8988T (cell line): ENCODE data around the gene PNMA6E.

ENCODE experiments used
- DNase-seq: peaks from one replicate; pipeline ENCODE4 v3.0.0; 2011

Gene PNMA6E

DNA sequence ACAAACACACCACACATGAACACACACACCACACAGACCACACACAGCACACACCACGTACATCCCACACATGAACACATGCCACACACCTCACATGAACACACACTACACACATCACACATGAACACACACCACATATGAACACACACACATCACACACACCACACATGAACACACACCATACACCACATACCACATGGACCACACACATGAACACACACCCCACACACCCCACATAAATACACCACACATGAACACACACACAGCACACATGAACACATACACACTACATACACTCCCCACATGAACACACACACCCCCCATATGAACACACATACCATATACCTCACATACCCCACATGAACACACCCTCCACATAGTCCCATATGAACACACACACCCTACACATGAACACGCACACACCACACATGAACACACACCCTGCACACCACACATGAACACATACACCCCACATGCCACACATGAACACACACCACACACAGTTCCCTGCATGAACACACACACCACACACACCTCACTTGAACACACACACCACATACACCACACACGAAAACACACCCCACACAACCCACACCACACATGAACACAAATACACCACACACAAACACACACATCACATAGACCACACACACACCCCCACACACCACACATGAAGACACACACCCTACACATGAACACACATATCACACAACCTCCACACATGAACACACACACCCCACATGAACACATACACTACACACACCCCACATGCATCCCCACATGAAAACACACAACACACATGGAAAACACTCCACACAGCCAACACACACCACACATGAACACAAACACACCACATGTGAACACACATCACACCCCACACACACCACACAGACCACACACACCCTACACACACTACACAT, 18.3 kb downstream of the PNMA6E start:
- DNase-seq: no peak

DNA sequence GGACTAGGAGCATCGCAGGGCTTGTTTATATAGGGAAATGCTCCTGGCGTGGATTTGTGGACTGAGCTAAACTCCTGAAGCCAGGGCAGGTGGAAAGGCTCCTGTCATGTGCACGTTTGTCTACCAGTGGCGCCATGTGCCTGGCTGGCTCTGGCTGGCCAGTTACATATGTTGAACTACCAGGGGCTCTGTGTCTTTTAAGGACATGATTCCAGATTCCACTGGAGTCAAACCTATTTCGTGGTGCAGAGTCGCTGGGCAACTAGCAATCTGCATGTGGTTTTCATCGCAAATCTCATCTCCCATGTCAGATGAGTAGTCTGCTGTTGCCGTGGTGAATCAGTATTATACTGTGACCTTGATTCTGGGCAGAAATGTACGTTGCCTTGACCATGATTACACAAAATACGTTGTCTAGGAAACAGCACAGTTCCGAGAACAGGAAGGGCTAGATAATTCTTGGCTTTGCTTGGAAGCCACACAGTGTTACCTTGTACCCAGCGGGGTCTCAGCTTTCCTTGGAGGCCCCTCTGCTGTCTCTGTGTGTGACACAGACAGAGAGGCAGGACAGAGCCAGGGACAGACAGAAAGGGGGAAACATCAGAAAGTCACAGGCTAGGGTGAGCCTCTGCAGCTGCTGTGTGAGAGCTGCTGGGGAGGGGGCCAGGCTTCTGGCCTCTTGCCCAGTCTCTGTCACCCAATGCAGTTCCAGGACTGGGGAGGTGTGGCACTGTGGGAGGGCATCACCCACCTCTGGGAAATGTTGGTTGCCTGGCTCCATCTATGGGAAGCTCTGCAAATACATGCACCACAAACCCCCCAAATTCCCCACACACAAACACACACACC, 19.2 kb downstream of the PNMA6E start:
- no peak for DNase-seq

DNA sequence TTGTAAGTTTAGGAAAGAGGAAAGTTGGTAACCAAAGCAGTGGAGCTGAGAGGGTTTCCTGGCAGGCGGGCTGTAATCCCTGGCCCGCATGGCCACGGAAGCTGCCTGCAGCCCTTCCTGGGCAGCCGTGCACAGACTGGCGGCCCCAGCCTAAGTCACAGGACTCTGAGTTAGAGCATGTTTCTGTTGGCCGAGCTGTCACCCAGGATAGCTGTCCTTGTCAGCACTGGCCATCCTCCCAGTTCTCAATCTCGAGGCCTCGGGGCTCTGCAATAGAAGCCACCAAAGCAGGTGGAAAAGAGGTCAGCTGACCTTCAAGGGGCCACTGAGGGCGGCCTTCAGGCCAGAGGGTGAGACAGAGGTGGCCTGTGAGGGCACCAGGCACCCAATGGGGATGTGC, 20.5 kb downstream of the PNMA6E start:
- DNase-seq: no peak

DNA sequence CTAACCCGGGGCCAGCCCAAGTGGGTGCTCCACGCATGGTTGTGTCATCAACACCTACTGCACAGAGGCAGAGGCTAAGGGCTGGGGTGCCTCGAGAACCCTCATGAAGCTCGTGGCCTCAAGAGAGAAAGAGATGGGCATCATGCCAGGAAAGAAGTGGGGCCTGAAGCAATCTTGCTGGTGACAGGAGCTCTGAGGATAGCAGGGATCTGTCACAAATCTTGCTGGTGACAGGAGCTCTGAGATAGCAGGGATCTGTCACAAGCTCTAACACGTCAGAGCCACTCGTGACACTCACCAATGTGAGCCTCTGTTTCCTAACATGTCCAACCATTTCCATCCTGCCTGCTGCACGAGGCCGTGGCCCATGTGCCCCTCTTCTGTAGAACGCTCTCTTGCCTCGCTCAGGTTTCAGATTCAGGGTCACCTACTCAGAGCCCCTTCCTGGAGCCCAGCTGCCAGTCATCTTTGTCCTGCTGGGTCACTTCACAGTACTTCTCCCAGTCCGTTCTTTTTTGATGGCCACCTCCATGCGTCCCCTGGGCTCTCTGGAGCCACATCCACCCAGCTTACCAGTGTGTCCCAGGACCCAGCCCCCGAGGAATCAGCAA, 21.1 kb downstream of the PNMA6E start:
- no peak for DNase-seq

DNA sequence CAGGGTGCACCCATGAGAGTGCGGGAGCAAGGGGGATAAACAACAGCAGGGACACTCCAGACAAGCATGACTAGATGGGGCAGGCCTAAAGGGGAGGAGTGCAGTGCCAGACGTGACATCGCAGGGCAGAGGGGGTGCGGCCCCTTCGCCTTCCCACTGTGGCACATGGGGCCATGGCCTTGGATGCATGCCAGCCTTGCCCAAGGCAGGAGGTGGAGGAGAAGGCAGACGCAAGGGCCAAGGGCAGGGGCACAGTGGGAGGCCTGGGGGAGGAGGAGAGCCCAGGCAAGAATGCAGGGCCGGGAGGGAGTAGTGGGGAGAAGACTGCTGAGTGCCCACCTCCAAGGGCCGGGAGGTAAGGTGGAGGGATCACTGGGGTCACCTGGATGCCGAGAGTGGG, 21.6 kb downstream of the PNMA6E start:
- no peak for DNase-seq

DNA sequence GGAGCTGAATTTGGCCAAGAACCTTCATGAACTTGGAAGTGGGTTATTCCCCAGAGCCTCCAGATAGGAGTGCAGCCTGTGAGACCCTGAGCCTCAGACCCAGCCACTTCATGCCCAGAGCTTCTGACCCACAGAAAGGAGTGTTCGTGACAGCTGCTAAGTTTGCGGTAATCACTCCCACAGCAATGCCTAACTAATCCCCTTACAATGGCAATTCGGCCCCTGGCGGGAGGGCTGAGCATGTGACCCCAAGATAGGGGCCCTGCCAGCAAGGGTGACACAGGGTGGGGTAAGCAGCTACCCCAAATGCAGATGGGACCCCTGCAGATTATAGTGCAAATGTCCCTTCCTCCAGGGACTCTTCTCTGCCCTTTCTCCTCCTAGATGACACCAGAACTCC, 22.5 kb downstream of the PNMA6E start:
- no peak for DNase-seq

DNA sequence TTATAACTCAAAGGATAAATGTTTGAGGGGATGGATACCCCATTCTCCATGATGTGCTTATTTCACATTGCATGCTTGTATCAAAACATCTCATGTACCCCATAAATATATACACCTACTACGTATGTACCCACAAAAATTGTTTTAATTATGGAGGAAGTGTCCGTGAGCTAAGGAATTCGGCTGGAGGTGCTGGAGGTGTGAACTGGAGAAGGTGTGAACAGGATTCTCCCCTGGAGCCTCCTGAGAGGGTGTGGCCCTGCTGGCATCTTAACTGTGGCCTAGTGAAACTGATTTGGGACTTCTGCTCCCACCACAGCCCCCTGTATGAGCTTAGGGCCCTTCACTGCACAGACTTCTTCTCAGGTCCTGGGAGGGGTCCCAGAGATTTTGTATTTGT, 23.4 kb downstream of the PNMA6E start:
- DNase-seq: no peak

DNA sequence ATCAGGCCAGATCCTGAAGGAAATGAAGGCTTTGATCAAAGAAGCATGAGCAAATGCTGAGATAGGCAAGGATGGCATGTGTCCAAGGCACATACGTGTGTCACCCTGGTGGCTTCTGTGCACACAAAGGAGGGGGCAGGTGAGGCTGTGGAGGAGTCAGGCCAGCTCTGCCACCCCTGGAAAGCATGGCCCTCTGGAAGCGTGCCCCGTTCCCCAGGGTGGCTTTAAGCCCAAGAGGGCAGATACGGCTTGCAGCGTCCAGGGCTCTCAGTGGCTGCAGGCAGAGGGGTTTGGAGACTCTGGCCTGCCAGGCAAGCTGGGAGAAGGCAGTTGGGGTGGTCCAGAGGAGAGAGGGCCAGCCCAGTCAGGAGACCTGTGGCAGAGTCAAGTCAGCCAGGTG, 25.6 kb downstream of the PNMA6E start:
- DNase-seq: no peak

DNA sequence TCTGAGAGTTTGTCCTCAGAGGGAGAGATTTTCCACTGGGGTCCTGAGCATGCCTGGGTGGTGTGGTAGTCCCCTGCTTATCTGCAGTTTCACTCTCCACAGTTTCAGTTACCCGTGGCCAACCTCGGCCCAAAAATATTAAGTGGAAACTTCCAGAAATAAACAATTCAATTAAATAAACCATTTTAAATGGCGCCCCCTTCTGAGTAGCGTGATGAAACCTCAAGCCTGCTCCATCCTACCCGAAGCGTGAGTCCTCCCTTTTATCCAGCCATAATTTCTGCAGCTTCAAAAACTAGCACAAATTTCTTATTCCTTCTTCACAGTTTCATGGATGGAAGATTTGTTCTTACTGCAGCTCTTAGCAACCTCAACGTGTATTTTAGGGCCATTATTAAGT, 26.7 kb downstream of the PNMA6E start:
- DNase-seq: no peak

DNA sequence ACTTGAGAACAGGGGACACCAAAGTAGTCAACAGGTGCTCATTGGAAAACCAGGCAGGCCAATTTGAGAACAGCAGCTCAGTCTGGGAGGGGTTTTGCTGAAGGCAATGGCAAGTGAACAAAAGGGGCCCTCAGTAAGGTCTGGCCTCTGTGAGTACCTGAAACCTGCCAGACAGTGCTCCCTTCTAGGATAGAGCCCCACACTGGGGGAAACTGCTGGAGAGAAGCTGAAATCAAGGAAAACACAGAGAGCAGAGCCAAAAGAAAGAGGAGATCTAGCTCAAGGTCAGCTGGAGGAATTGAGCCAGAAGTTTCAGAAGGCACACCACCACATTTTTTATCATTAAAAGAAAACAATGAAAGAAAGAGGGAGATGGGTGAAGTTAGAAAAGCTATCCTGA, 28.2 kb downstream of the PNMA6E start:
- DNase-seq: no peak

DNA sequence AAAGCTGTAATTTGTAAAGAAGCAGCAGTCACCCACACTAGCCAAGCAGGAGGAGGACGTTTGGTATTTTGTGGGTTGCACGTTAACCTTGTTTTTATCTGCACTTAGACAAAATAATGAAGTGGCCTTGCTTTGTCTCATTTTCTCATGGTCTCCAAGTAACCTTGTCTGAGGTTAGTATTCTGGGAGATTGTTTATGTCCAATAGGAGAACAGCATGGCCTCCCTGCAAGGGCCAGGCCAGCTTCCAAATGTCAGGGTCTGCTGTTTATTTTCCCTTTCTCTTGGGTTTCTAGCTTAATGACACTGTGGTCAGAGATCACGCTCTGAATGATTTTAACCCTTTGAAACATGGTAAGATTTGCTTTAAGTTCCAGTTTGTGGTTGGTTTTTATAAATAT, 29.9 kb downstream of the PNMA6E start:
- DNase-seq: no peak

DNA sequence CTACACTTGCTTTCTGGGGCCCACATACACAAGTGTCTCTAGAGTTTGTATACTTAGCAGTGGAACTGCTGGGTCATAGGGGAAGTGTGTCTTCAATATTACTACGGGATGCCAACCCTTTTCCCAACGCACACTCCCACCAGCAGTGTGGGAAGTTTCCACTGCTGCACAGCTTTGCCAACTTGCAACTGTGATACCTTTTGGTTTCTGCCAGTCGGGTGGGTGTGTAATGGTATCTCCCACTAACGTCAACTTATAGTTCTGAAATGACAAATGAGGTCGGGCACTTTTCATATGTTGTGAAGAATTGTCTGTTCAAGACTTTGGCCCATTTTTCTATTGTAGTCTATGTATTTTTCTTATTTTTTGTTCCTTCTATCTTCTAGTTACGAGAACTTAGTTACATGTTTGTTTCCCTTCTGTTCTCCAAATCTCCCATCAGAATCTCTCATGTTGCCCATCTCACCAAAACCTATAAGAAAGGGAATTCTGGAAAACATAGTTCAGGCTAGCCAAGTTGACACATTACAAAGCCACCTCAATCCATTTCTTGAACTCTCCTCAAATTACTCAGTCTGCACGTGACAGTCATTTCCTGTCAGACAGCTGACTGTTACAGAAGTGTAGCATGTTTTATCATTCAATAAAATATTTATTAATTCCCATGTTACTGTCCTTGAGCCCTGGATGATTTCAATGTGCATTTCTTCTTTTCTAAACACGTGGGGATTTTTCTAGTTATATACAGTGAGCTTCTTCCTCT, 30.7 kb downstream of the PNMA6E start:
- DNase-seq: no peak

DNA sequence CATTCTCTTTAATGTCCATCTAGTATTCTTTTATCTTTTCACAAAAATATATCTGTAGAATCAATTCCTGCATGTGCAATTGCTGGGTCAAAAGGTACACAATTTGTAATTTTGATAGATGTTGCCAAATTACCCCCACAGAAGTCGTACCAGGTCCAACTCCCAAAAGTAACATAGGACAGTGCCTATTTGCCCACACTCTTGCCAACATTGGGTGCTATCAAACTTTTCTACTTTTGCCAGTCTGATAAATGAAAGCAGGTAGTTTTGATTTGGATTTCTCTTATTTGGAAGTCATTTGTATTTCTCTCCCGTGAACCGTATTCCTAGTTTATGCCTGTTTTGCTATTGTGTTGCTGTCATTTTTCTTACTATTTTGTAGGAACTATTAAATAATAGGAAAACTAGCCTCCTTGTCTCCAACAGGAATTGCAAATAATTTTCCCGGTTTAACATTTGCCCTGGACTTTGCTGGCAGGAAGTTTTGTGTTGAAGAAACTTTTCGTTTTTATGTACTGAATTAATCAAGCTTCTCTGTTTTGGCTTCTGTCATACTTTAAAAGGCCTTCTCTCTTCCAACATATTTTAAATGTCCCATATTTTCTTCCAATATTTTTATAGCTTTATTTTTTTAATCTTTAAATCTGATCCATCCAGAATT, 34.1 kb downstream of the PNMA6E start:
- DNase-seq: no peak

DNA sequence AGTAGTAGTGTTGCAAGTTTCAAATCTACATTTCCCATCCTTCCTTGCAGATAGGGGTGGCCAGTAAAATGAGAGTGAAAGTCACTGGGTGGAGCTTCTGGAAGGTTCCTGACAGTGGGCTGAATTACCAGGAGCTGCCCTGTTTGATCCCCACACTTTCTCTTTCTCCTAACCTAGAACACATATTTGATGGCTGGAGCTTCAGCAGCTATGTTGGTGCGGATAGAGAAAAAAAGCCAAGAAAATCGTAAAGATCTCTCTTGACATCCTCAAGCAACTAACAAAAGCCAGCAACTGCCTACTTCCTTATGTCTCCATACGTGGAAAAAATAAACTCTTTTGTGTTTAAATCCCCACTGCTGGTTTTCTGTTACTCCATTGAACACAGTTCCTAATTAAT, 35.0 kb downstream of the PNMA6E start:
- DNase-seq: no peak

DNA sequence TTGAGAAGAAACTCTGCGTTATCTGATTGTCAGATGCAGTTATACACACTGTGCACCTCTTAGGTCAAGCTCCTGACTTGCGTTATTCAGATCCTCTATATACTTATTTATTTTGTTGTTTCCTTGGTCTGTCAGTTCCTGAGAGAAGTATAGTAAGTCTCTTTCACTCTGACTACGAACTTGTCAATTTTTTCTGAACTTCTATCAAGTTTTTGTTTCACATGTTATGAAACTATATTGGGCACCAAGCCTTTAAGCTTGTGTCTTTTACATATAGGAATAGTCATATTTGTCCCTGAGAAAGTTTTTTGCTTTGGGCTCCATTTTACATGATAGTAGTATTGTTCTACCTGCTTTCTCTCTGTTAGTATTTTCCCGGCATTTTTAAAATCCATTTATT, 35.5 kb downstream of the PNMA6E start:
- no peak for DNase-seq

DNA sequence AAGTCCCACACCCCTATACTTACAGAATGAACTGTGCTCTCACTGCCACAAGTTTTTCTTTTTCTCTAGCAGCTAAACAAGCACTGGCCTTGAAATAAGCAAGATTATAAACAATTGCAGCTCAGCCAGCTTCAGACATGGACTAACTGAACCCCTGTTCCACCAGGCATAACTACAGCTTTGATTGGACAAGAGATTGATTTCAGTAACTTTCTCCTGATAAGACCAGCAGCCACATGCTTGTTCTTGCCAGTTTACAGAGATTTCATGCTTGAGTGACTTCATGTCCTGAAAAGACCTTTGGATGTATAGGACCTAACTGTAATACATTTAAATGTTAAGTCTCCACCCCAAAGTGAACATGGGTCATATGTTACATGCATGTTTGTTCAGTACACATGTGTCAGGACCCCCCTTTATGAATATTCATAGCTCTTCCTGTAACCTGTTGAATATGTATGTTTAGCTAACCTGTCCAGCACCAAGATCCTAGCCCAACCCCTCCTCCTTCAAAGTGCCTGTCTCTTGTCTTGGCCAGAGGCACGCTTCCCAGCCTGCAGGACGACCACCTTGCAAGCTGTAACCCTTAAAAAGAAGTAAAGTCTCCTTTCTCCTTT, 39.3 kb downstream of the PNMA6E start:
- DNase-seq: no peak

DNA sequence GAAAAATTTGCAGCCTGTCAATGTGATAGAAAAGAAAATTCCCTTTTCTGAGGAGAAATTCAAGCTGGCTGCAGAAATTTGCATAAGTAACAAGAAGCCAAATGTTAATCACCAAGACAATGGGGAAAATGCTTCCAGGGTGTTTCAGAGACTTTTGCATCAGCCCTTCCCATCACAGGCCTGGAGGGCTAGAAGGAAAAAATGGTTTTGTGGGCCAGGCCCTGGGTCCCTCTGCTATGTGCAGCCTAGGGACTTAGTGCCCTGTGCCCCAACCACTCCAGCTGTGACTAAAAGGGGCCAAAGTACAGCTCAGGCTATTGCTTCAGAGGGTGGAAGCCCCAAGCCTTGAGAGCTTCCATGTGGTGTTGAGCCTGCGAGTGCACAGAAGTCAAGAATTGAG, 43.3 kb downstream of the PNMA6E start:
- DNase-seq: no peak

DNA sequence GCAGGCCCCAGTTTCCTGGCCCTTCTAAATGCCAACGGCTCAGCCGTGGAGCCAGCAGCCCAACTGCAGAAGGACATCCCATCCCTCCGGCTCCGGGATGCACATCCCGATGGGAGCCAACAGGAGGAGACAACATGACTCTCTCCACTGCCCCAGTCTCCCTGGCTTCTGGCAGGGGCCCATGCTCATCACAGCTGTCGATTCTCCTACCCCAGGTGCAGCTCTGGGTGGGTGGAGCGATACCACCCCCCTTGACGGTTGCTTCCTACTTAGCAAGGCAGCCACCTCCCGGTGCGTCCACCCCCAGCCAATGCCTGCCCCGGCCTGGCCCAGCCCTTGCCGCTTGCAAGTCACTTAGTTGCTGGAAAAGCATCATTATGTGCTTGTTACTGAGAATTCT, 47.7 kb downstream of the PNMA6E start:
- DNase-seq: no peak

DNA sequence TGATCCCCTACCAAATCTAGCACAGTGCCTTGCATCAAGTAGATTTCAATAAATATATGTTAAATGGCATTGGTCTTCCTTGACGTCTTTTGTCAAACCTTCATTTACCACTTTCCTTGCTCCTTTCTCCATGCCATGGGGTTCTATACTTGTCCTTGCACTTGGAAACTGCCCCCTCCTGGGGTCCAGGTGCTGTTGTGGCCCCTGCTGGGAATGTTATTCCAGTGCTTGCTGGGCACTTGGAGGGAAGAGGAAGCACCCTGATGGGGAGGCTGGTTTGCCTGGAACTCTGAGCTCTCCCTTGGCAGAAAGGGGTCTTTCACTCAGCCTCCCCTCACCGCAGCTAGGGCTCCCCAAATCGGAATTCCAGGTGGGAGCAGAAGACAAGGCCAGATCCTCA, 48.3 kb downstream of the PNMA6E start:
- DNase-seq: no peak

DNA sequence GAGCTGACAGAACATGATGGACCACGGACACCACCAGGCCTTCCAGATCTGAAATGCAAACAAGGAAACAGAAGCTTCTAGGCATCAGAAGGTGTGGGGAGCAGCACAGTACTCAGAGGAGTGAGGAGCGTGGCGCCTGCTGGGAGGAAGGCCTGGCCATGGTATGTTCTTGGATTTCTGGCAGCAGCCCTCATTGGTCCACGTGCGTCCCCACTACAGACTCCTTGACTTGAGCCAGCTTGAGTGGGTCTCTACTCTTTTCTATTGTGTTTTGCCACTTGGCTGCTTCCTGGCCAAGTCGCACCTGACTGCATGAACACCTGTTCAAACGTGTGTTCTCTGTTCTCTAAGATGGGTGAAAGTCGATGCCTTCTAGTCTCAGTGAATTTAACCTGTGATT, 49.2 kb downstream of the PNMA6E start:
- DNase-seq: no peak

DNA sequence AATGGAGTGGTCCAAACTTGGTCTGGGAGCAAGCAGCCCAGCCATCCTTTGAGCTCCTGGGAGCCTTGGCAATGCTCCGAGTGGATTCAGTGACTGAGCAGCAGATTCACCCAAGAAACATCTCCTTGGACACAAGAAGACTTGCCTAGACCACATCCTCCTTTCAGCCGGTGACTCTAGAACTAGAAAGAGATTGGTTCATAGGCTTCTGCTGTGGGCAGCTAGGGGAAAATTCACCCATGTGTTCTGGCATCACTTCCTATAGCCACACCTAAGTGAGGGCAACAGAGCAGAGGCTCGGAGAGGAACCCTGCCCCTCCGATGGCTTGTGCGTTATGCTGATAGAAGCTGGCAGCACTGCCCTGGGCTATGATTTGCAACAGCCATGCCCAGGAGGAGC, 51.2 kb downstream of the PNMA6E start:
- no peak for DNase-seq

DNA sequence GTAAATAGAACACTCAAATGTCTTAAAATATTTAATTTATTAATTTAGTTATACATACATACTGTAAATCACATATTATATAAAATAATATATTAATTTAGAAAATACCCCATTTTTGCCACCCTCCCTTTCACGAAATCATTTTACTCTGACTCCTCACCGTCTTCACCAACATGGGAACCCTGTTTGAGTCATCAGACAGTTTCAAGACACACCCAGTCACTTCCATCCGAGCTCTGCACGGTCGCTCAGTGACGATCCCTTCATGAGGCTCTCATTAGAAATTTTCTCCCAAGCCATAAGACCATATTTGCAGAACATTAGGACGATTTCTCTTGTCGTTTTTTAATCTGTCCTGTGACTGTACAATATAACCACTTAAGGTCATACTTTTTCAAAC, 52.7 kb downstream of the PNMA6E start:
- DNase-seq: no peak
